A204.1 (cell line): ENCODE results near the gene TXNL4A.
"Not testable (repeated sequence)": the region's sequence is repeated elsewhere in the genome, so short reads cannot be mapped to it uniquely, and the experiment has no call there.

Experiments
- FAIRE-seq: peaks from 2 replicates; lab custom pipeline; 2012; peaks lifted over from hg19 to GRCh38; lab: Jason Lieb, UNC

TXNL4A gene, protein sequence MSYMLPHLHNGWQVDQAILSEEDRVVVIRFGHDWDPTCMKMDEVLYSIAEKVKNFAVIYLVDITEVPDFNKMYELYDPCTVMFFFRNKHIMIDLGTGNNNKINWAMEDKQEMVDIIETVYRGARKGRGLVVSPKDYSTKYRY

DNA sequence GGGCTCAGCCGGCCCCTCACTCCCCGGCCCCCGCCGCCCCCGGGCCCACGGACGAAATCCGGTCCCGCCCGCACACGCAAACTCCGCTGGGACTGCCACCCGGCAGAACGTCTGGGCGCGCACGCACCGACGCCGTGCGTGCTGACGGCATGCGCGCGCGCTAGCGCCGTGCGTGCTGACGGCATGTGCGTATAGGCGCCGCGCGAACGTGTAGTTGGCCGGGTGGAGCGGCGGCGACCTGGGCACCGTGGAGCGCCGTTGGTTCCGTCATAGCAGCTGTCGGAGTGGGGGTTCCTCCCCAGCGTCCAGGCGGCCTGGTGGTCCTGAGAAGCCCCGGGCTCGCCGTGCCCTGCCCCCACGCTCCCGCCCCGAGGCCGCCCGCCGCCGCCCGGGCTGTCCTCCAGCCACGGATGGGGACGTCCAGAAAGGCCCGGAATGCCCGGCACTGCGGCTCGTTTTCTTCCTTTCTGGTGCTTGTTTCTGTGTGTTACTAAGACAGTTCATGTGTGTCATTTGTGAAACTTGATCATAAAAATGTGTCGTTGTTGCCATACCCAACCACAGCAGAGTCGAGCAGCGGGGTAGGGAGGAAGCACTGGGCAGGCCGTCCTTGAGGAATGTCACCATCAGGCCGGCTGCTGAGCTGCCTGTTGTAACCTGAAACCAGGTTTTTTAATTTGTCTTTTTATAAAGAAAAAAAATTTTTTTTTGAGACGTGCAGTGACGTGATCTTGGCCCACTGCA lies at the start of gene TXNL4A:
Gene TXNL4A, minus strand, starts transcription at position 113 of the 744 bp plus-strand sequence. CDS start 171 bp downstream, outside the sequence.
- FAIRE-seq: no peak

DNA sequence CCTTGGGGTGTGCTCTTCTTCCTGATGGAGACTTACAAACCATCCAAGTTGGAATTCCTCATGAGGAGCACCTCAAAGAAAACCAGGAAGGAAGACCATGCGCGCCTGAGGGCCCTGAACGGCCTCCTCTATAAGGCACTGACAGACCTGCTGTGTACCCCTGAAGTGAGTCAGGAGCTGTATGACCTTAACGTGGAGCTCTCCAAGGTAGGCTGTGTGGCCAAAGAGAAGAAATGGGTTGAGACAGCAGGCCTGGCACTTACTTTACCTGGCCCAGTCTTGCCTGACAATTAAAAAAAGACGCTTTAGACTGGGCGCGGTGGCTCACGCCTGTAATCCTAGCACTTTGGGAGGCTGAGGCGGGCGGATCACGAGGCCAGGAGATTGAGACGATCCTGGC lies 48.9 kb upstream of the TXNL4A start:
- no peak for FAIRE-seq

DNA sequence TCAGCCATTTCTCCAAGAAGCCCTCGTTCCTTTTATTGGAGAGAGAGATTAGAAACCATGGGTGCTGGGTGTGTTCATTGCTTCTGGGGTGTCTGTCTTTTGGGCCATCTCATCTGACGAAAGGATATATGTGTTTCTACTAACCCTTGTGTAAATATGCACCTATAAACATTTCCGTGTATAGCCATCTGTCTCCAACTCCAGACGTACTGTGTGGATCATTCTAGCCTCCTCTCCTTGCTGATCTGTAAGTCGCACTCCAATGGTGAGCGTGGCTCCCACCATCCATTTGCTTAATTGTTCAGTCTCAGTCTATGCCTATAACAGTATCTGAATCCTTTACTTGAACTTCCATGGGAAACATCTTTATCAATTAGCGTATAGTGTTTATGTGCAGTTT lies 47.6 kb upstream of the TXNL4A start:
- no peak for FAIRE-seq

DNA sequence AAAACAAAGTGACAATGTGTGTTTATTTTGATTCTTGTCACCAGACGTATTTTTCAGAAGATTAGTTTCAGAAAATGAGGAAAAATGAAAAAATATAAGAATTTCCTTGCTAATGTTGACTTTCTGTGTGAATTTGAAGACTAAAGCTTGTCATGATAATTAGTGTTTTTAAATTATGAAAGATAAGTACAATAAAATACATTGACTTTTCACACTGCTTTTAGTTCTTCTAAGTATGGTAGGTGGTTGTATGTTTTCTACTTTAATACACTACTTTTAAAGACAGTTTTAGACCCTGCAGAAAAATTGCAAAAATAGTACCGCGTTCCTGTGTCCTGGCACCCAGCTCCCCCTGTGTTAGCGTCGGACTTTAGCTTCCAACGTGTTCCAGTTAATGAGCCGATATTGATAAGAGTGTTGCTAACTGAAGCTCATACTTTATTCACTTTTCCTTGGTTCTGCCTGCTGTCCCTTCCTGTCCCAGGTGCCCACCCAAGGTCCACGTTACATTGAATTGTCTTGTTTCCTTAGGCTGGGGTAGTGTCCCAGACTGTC lies 46.6 kb upstream of the TXNL4A start:
- FAIRE-seq: no peak

DNA sequence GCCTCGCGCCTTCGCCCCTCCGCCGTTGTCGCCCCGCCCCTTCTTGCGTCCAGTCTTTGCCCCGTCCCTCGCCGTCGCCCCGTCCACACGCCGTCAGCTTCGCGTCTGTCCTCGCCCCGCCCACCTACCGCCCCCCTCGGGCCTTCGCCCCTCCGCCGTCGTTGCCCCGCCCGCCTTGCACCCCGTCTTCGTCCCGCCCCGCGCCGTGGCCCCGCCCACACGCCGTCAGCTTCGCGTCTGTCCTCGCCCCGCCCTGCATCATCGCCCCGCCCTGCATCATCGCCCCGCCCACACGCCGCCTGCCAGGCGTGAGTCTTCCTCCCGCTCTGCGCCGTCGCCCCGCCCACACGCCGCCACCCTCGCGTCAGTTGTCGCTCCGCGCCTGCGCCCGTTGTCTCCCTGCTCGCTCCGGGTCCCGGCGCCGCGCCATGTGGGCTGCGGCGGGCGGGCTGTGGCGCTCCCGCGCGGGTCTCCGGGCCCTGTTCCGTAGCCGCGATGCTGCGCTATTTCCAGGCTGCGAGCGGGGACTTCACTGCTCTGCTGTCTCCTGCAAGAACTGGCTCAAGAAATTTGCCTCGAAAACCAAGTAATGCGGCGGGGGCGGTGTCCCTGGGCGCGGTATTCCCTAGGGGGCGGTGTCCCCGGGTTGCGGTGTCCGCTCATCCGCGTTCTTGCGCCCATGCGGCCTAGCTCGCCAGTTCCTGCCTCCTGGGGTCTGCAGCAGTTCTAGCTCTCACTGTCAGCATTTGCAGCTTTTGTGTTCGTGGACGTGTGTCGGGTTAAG lies 45.9 kb upstream of the TXNL4A start, which contains the start of gene RBFA:
Gene RBFA, plus strand, starts transcription at position 367 of the 784 bp plus-strand sequence. Its CDS starts 62 bp downstream, at position 429.
- FAIRE-seq: no peak

DNA sequence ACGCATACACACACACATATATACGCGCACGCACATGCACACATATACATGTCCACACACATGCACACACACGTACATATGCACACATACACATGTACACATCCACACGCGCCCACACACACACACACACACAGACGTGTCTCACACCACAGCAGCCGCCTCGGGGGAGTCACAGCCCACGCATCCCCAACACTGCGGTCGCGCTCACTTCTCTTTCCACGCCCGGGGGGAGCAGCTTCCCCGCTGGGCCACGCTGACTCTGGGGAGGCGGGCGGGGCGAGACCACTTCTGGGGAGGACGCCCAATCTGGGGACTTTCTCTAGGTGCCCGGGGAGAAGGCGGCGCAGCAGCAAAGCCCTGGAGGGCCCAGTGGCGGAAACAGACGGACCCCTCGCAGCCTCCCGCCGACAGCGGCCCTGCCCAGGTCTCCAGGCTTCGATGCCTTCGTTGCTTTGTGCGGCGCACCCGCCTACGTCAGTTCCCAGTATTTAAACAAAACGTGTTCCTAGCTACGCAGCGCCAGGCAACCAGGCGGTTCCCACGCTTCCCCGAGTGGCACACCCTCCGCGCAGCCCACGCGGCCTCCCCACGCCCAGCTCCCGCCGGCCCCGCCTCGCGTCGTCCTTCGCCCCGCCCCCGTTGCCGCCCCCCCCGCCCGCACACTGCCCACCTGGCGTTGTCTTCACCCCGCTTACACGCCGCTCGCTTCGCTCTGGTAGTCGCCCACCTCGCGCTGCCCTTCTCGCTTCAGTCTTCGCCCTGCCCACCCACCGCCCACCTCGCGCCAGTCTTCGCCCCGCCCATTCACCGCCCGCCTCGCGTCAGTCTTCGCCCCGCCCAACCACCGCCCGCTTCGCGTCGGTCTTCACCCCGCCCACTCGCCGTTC lies 45.1 kb upstream of the TXNL4A start:
- FAIRE-seq: no peak

DNA sequence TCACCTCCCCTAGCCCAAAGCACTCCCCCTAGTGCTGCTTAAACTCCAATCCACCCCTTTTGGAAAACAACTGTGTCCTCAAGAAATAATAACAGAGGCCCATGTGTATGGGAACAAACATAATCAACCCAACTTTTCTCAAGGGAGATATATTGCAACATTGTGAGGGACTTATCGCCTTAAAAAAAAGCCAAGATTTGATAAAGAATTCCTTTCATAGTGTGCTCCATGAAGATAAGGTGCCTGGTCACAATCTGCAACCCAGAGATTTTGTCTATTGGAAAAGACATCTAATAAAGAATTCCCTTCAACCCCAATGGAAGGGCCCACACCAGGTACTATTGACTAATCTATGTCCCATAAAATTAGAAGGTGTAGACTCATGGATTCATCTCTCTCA lies 41.3 kb upstream of the TXNL4A start:
- FAIRE-seq: no peak

DNA sequence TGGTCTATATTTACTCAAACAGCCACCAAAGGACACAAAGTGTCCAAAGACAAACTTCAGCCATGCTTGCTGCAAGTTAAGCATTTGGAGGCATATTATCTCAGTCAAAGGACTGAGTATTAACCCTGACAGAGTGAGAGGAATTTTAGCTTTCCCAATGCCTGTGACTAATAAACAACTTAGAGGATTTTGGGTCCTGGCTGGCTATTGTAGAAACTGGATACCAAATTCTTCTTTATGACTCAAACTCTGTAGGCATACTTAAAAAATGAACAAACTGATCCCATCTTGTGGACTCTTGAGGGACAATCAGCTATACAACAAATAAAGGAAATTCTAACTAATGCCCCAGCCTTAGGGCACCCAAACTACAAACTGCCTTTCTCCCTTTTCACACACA lies 39.4 kb upstream of the TXNL4A start:
- not testable (repeated sequence) for FAIRE-seq

DNA sequence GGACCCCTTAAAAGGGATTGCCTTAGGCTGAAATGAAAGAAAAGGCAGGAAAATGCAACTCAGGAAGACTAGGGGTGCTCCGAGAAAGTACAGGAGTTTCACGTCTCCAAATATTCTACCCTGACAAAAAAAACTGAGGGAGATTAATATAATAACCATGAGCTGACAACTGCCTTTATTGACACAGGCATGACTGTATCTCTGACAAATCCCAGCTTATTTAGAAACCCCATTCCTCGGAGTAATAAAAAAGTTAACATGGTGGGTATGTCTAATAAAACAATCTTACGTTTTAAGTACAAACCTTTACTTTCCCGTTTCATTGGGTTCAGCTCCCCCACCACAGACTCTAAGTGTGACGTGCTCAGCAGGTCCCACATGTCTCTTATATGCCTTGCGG lies 38.0 kb upstream of the TXNL4A start:
- FAIRE-seq: no peak

DNA sequence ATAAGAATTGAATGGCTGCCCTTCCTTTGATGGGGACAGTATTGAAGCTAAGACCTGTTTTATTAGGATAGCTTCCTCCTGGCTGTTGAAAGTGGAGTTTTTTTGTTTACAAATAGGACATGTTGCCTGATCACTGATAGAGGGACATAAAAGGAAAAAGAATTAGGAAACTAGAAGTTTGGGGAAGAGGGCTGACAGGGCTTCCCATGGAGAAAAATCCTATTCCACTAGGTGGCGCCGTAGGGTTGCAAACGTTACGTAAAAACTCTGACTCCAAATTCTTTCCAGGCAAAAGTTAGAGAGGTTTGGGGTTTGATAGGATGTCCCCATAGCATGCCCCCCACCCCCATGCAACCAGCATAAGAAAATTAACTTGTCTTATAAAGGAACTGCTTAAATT lies 34.8 kb upstream of the TXNL4A start:
- no peak for FAIRE-seq

DNA sequence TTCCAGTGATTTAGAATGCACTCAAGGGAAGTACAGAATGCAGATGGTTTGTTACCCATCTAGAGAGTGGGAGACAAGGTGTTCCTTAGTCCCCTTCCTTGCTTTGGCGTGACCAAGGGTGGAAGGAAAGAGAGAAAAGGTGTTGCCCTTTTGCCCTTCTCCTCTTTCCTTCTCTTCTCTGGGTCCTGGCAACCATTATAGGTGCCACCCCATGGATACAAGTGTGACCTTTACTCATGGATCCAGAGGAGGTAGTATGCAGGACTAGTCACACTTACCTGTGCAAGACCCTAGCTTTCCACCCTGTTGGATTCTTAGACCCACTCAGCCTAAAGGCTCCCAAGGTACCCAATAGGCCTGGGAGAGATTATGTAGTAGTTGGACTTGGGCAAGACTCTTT lies 34.2 kb upstream of the TXNL4A start:
- FAIRE-seq: no peak

DNA sequence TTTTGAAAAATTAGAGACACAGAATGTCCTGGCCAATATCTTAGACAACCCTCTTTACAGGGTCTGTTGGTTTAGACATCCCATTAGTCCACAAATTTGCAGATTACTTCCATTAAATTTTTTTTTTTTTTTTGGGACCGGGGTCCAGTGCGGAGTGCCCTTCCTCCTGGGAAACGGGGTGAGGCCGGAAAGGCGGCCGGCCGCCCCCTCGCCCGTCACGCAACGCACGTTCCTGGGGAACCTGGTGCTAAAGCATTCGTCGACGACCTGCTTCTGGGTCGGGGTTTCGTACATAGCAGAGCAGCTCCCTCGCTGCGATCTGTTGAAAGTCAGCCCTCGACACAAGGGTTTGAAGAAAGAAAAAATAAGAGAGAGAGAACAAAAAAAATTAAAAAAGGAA lies 24.4 kb upstream of the TXNL4A start:
- FAIRE-seq: no peak

DNA sequence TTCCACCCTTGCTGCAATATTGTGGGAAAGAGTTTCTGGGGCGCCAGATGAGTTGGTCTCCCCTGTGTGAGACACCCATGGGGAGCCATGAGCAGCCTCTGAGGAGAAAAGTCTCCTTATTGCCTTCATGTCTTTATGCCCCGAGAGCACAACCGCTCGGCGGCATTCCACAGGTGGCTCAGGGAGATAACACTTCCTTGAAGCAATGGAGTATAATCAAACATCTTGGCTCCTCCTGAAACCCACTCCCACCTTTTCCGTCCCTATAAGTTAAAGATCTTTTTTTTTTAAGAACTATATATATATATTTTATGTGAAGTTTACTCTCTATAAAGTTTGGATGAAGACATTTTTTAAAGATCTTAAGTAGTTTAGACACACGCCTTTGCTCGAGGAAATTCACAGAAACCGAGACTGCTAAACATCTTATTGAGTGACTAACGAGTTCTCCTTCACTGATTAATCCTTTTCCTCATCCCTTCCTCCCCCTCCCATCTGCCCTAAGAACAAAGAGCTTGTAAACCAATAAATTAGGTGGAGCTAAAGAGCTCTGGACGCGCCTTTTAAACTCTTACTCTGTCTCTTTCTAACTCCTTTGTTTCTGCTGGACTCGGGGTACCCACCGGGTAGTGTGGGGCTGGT lies 23.3 kb upstream of the TXNL4A start:
- FAIRE-seq: not testable (repeated sequence)

DNA sequence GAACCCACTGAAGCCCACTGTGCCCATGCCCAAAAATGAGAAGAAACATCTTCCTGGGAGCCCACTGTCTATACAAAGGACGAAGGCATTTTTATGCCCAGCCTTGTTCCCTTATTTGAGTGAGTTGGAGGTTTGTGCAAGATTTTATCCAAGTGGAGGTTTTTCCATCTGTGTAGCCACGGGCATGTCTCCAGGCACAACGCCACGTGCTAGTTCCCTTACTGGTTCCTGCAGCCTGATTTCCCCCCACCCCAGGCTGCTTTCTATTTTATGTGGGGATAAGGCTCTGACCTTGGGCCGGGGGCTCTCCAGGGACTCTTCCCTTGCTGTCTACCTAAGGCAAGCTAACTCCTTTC lies 22.2 kb upstream of the TXNL4A start:
- FAIRE-seq: no peak

DNA sequence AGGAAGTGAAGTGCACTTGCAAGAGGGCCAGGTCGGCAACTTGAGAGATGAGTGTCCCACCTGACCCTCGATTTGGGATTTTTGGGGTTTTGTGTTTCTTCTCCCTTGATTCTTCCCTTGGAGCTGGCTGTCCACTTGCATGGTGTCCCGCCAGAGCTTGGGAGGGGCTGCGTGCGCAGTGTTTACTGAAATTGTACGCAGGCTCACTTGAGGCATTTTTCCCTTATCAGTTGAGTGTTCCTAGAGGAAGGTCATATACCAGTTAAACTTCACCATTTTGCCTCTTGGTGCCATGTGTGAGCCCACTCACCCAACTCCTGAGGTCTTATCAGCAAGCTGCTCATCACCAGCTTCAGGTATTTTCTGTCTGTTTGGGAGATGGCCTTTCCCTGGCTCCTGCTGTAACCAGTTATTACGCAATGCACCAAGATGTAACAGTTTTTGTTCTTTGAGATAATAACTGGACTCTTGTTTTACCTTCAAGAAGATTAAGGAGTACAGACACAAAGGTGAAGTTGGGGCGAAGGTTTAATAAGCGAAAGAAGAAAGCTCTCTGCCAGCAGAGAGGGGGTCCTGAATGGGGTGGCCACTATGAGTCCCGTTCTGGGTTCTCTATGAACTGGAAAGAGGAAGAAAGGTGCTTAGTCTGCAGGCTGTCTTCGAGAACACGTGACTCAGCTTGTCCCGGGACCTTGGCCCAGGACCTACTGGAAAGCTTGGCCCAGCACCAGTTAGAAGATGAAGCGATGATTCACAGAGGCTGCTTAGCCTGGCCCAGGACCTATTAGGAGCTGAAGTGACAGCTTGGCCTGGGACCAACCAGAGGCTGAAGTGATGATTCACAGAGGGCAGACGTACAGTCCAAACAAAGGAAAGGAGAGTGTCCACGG lies 21.5 kb upstream of the TXNL4A start:
- FAIRE-seq: no peak

DNA sequence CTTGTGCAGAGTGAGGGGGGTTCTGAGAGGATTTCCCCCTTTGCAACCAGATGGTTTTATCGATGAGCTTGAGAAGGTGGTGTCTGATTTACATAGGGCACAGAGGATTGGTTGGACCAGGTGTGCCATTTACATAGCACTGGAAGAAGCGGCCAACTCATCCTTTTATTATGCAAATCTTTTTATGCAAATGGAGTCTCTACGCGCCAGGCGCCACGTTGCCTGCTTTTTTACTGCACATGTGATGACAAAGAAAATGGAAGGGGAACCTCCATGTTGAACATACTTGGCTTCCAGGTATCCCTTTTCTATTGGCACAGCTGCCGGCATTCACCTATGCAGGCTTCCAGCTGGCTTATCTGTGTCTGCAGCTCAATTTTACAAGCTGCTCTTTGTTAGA lies 18.4 kb upstream of the TXNL4A start:
- no peak for FAIRE-seq

DNA sequence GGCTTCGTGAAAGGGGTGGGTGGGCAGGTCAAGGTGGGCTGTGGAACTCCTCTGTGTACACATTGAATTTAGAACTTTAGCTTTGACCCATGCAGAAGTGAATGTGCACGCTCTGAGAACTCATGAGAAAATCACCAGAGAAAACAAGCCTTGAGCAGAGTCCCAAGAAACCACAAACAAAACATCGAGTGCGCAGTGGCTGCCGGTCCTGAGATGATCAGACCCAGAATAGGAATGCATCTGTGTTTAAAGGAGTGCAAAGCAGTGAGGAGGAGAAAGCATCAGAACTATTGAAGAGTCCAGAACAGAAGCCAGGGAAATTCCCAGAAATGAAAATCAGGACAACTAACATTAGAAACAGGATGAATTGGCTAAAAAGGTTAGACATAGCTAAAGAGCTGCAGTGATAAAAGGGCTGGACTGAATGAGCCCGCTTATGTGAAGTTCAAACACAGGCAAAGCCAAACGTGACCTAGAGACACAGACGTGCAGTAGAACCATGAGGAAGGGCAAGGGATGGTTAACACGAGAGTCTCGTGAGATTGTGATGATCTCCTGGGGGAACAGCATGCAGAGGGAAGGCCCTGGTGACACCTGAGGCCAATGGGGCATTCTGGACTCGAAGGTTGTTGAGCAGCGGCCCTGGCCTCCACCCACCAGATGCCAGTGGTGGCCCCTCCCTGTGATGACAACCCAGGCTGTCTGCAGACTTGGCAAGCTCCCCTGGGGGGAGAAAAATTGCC lies 16.4 kb upstream of the TXNL4A start:
- FAIRE-seq: no peak

DNA sequence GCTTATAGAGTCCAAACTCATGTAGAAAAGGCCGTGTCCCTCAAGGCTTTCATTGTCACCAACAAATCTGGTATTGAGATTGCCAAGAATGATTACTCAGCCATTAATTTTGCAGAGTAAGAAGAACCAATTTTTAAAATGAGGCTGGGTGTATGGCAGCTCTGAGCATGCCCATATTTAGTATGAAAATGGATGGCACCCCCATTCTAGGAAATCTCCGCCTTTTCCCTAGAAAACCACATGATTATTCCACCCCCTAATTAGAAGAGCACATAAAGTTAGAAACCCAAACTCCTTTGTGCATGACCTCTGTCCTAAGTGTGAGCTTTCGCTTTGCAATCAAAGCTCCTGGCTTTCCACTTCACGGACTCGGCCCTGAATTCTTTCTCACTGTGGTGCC lies 14.1 kb upstream of the TXNL4A start:
- no peak for FAIRE-seq

DNA sequence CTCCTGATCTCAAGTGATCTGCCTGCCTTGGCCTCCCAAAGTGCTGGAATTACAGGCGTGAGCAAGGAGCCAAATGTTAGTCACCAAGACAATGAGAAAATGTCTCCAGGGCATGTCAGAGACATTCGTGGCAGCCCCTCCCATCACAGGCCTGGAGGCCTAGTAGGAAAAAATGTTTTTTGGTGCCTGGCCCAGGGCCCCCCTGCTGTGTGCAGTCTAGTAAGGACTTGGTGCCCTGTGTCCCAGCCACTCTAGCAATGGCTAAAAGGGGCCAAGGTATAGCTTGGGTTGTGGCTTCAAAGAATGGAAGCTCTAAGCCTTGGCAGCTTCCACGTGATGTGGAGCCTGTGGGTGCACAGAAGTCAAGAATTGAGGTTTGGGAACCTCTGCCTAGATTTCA lies 12.5 kb upstream of the TXNL4A start:
- FAIRE-seq: no peak

DNA sequence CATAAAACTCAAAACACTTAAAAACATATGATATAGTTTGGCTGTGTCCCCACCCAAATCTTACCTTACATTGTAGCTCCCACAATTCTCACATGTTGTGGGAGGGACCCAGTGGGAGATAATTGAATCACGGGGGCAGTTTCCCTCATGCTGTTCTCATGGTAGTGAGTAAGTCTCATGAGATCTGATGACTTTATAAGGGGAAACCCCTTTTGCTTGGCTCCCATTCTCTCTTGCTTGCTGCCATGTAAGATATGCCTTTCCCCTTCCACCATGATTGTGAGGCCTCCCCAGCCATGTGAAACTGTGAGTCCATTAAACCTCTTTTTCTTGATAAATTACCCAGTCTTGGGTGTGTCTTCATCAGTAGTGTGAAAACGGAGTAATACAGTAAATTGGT lies 11.3 kb upstream of the TXNL4A start:
- not testable (repeated sequence) for FAIRE-seq
